B cell (primary cell): ENCODE data around the gene ALOX15B. TPM values are rescaled to one million over a fixed set of nuclear protein-coding genes. Genes with fewer than 3 reads are reported as not detected.

Experiments
- ATAC-seq: fragments of 200-7000 bp; cut with Tn5 transposase; one replicate; pipeline ENCODE4 v1.10.0; 2021; ENCODE audit warnings: low read depth, mild to moderate bottlenecking, moderate number of reproducible peaks, moderate library complexity
- CTCF ChIA-PET: fragments of 350-600 bp; sonication (Branson Sonifier 250); formaldehyde crosslinking; loops from one replicate; lab custom pipeline; 2021; ENCODE audit warnings: antibody characterized with exemption, inconsistent platforms; lab: Charles Lee
- POLR2A ChIA-PET: fragments of 350-600 bp; sonication (Branson Sonifier 250); formaldehyde crosslinking; loops from one replicate; lab custom pipeline; 2021; ENCODE audit warnings: antibody characterized with exemption; lab: Charles Lee
- DNase-seq: peaks from one replicate; pipeline ENCODE4 v3.0.0; 2013
- H2AFZ ChIP-seq: 2 replicates; pipeline ENCODE4 v1.6.1; 2012; ENCODE audit warnings: mild to moderate bottlenecking, low read depth, low read length; ENCODE audit not compliant: insufficient read depth, poor library complexity, severe bottlenecking
- H3K27ac ChIP-seq, 2 donors: 1 replicate in 1 of 2; 2 replicates in 1 of 2; pipeline ENCODE4 v1.5.1; 2012 to 2013; ENCODE audit warnings: low read length in 2 of 2, mild to moderate bottlenecking in 2 of 2, moderate library complexity in 1 of 2
- H3K27me3 ChIP-seq, 4 experiments: fragments of 200-600 bp in 1 of 4; sonication (generic) in 1 of 4; replicated peaks in 1 of 4; 1 replicate in 2 of 4; 2 replicates in 2 of 4; pipeline versions ENCODE4 v1.6.1 to v1.7.0; 2013 to 2016; ENCODE audit warnings: low read length in 3 of 4, mild to moderate bottlenecking in 2 of 4, mixed read lengths in 1 of 4, moderate library complexity in 1 of 4; ENCODE audit not compliant: insufficient read depth in 4 of 4, control insufficient read depth in 3 of 4; ENCODE audit errors: control extremely low read depth in 1 of 4
- H3K36me3 ChIP-seq, 2 experiments: replicated peaks in 1 of 2; 1 replicate in 1 of 2; 2 replicates in 1 of 2; pipeline versions ENCODE4 v1.6.1 to v1.7.1; 2013; ENCODE audit warnings: low read length in 1 of 2; ENCODE audit not compliant: insufficient read depth in 2 of 2, control insufficient read depth in 1 of 2; ENCODE audit errors: control extremely low read depth in 1 of 2, extremely low read depth in 1 of 2
- H3K4me1 ChIP-seq, 2 donors: fragments of 200-600 bp in 1 of 2; sonication (generic) in 1 of 2; 1 replicate in 1 of 2; 2 replicates in 1 of 2; pipeline versions ENCODE4 v1.5.1 to v1.6.1; 2013 to 2017; ENCODE audit warnings: low read length in 2 of 2; ENCODE audit not compliant: control insufficient read depth in 2 of 2, insufficient read depth in 2 of 2
- H3K4me2 ChIP-seq: replicated peaks from 2 replicates; pipeline ENCODE3; 2012; ENCODE audit warnings: mild to moderate bottlenecking, low read depth, low read length; ENCODE audit not compliant: poor library complexity, severe bottlenecking
- H3K4me3 ChIP-seq, 5 experiments: fragments of 200-600 bp in 1 of 5; sonication (generic) in 1 of 5; 1 replicate in 3 of 5; 2 replicates in 2 of 5; pipeline versions ENCODE4 v1.5.1 to v1.7.0; 2011 to 2016; ENCODE audit warnings: low read length in 4 of 5, mild to moderate bottlenecking in 4 of 5, low read depth in 2 of 5, control low read depth in 1 of 5, moderate library complexity in 1 of 5; ENCODE audit not compliant: insufficient read depth in 1 of 5; ENCODE audit errors: control extremely low read depth in 1 of 5, extremely low read depth in 1 of 5
- H3K79me2 ChIP-seq: fragments of 200-600 bp; sonication (generic); one replicate; pipeline ENCODE4 v1.6.0; 2016; ENCODE audit warnings: low read length; ENCODE audit not compliant: control insufficient read depth, insufficient read depth
- H3K9ac ChIP-seq: fragments of 200-600 bp; sonication (generic); 2 replicates; pipeline ENCODE4 v1.6.1; 2017; ENCODE audit warnings: mild to moderate bottlenecking, low read length, moderate library complexity
- H3K9me3 ChIP-seq, 3 donors: one replicate each; pipeline versions ENCODE4 v1.6.1 to v1.7.1; 2013; ENCODE audit warnings: low read length in 2 of 3; ENCODE audit not compliant: control insufficient read depth in 2 of 3, insufficient read depth in 1 of 3; ENCODE audit errors: control extremely low read depth in 1 of 3
- H4K20me1 ChIP-seq: 2 replicates; pipeline ENCODE4 v1.6.0; 2012; ENCODE audit warnings: mild to moderate bottlenecking, low read length; ENCODE audit not compliant: insufficient read depth, control insufficient read depth, poor library complexity, severe bottlenecking
- H3K27ac Mint-ChIP-seq: one replicate; pipeline ENCODE4 v1.8.0; 2021; ENCODE audit warnings: mixed read lengths
- H3K27me3 Mint-ChIP-seq: one replicate; pipeline ENCODE4 v1.8.0; 2021; ENCODE audit warnings: mixed read lengths
- H3K4me1 Mint-ChIP-seq: one replicate; pipeline ENCODE4 v1.8.0; 2021; ENCODE audit warnings: mixed read lengths
- H3K4me3 Mint-ChIP-seq: one replicate; pipeline ENCODE4 v1.8.0; 2021; ENCODE audit warnings: mixed read lengths
- H3K9me3 Mint-ChIP-seq: one replicate; pipeline ENCODE4 v1.8.0; 2022; ENCODE audit warnings: mixed read lengths; ENCODE audit not compliant: insufficient read depth
- CTCF ChIP-seq: fragments of 200-600 bp; IDR thresholded peaks from one replicate; pipeline ENCODE4 v1.8.0; 2022; ENCODE audit warnings: antibody characterized with exemption, mild to moderate bottlenecking
- EZH2 ChIP-seq: IDR thresholded peaks from 2 replicates; pipeline ENCODE4 v1.6.1; 2012; ENCODE audit warnings: borderline replicate concordance, low read depth, mild to moderate bottlenecking, moderate library complexity, low read length; ENCODE audit not compliant: insufficient read depth, poor library complexity, severe bottlenecking
- WGBS: methylation state at CpG from one replicate; pipeline ENCODE4 v1.1.5; 2013; ENCODE audit warnings: missing lambda C conversion rate; ENCODE audit not compliant: insufficient coverage; 5-methylcytosine and 5-hydroxymethylcytosine counted together
- intact Hi-C: fragments of 100-400 bp; cut with micrococcal nuclease; formaldehyde crosslinking; loops from one replicate; pipeline ENCODE4 v1.10.0; 2022
- polyA plus RNA-seq: library from polyadenylated mRNA; depleted of rRNA; stranded (reverse); fragments of >200 nt; gene quantifications from 2 replicates; pipeline ENCODE4 v1.2.3, GENCODE V29; 2012
- total RNA-seq, 2 donors: library from RNA; stranded (reverse); fragments of 120-200 nt in 1 of 2; gene quantifications; 1 replicate in 1 of 2; 2 replicates in 1 of 2; pipeline versions ENCODE4 v1.2.3 to v1.2.4, GENCODE V29; 2013 to 2022

Gene ALOX15B
- total and polyA plus RNA-seq, 2 donors (not counting 1 experiment from before 2014, with no cell fraction given), result 0.03 TPM; not detected in 1

- H3K9me3 ChIP-seq, result no peaks in the 10 kb centered on the region
- 84% methylated on average over 9 of the region's 9 CpGs for WGBS
- intact Hi-C loops, result no loop called here
- no peaks in the 10 kb centered on the region for H3K36me3 ChIP-seq
- H3K9me3 Mint-ChIP-seq, result no peaks in the 10 kb centered on the region
- ChIA-PET POLR2A (interaction anchor here (0.7 kb wide), 2 partner anchors 851 to 1093 kb away, joined by 4 to 5 read pairs; no protein-coding TSS in a partner anchor), CTCF (interaction anchor here (0.6 to 1.5 kb wide), 2 partner anchors 35 to 154 kb away, joined by 3 read pairs; no protein-coding TSS in a partner anchor)
- no peak overlapping the region for H3K4me2 ChIP-seq
- DNase-seq (no peak), ATAC-seq (no peak)
- no peak overlapping the region for H3K4me3 Mint-ChIP-seq
- no peak overlapping the region for H3K27ac ChIP-seq
- no peaks in the 10 kb centered on the region for H4K20me1 ChIP-seq
- no peaks in the 10 kb centered on the region for H3K79me2 ChIP-seq
- peaks cover 0 to 27% (median 11%) of the 10 kb centered on the region in 4 experiments for H3K27me3 ChIP-seq
- TF ChIP-seq EZH2 (no peak), CTCF (no peak)
- H3K4me1 Mint-ChIP-seq, result no peaks in the 10 kb centered on the region
- no peak overlapping the region for H2AFZ ChIP-seq
- no peaks in the 10 kb centered on the region for H3K4me1 ChIP-seq
- no peak overlapping the region for H3K9ac ChIP-seq
- H3K27ac Mint-ChIP-seq, result no peak overlapping the region
- peaks cover 50% of the 10 kb centered on the region for H3K27me3 Mint-ChIP-seq
- no peak overlapping the region for H3K4me3 ChIP-seq
These were observed 13.5 kb upstream of the ALOX15B start for GRCh38 chr17:8025176-8025911.

- no peak overlapping the region for H3K4me2 ChIP-seq
- no peak for ATAC-seq
These were observed 9.7 kb upstream of the ALOX15B start for GRCh38 chr17:8029121-8029520.

More at GRCh38 chr17:8029121-8029520, 9.7 kb upstream of the ALOX15B start:
- peaks cover 46% of the 10 kb centered on the region for H3K27me3 Mint-ChIP-seq
- no peak for DNase-seq
- Histone ChIP-seq H3K4me3 (no peak overlapping the region), H3K27ac (no peak overlapping the region), H3K4me1 (no peaks in the 10 kb centered on the region), H3K9ac (no peak overlapping the region), H3K36me3 (no peaks in the 10 kb centered on the region), H3K9me3 (no peaks in the 10 kb centered on the region), H3K27me3 (peaks cover 0 to 24% (median 13%) of the 10 kb centered on the region in 4 experiments), H4K20me1 (no peaks in the 10 kb centered on the region), H3K79me2 (no peaks in the 10 kb centered on the region), H2AFZ (no peak overlapping the region)
- WGBS, result 84% methylated on average over 3 of the region's 5 CpGs
- H3K4me3 Mint-ChIP-seq, result no peak overlapping the region
- TF ChIP-seq EZH2, result no peak
- no peak for TF ChIP-seq CTCF
- CTCF ChIA-PET, result interaction anchor here (1.3 kb wide), 1 partner anchor 12 kb away, joined by 4 read pairs; no protein-coding TSS in a partner anchor
- intact Hi-C loops, result no loop called here
- no peaks in the 10 kb centered on the region for H3K9me3 Mint-ChIP-seq
- POLR2A ChIA-PET, result no interaction called here
- no peak overlapping the region for H3K27ac Mint-ChIP-seq
- no peaks in the 10 kb centered on the region for H3K4me1 Mint-ChIP-seq
